GM12874 (cell line): ENCODE data around the gene IGFBP1.

ENCODE experiments used
- CTCF ChIP-seq: IDR thresholded peaks from 2 replicates; pipeline ENCODE4 v1.5.1; 2011; ENCODE audit warnings: low read depth, mild to moderate bottlenecking, control low read depth, low read length, moderate library complexity; ENCODE audit not compliant: insufficient read depth

The IGFBP1 gene

DNA sequence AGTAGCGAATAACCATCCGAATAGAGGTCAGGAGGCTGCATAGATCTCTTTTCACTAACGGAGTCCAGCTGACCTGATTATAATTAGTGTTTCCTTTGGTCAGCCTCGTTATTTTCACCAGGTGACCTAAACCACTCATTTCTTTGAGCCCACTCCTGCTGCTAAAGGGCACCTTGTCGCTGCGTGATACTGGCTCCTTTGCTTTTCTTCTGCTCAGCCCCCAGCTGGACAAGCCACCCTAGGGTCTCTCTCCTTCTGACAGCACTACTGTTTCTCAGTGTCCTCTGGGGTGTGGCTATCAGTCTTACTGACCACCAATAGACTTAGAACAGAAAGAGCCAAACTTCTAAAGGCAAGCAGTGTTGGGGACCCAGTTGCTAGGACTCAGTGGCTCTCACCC is 35.5 kb downstream of the IGFBP1 start:
- TF ChIP-seq CTCF = no peak

GRCh38 chr7:45924283-45924682 is 36.0 kb downstream of the IGFBP1 start:
- TF ChIP-seq CTCF = no peak

GRCh38 chr7:45927721-45928120 is 39.4 kb downstream of the IGFBP1 start:
- TF ChIP-seq CTCF = no peak

- no peak for TF ChIP-seq CTCF
Observed at GRCh38 chr7:45930967-45931366, 42.7 kb downstream of the IGFBP1 start.

DNA sequence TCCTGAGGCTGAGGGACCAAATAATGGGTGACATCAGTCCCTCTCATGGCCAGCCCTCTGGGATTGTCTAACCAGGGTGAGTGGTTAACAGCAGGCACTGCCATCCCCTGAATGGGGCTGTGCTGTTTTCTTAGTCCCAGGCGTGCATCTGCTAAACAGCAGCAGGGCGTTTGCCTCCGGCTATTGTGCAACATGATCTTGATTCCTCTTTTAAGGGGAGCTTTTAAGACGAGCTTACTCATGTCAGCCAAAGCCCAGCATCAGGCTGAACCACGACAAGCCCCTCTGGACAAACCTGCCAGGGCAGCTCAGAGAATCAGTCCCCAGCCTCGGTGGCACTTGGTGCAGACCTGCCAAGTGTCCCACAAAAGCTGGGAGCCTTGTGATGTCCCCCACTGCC is 49.0 kb downstream of the IGFBP1 start:
- TF ChIP-seq CTCF = no peak

DNA sequence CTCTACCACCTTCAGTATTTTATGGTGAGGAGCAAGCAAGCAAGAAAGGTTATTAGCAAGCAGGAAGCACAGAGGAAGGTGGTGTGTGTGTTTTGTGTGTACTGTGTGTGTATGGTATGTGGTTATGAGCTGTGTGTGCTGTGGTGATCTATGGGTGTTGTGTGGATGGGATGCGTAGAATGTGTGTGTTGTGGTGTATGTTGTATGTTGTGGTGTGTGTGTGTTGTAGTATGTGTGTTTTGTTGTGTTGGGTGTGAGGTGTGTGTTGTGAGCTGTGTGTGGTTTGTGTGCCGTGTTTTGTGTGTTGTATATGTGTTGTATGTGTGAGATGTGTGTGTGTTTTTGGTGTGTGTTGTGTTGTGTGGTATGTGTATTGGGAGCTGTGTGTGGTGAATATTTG is 49.6 kb downstream of the IGFBP1 start:
- TF ChIP-seq CTCF = no peak

DNA sequence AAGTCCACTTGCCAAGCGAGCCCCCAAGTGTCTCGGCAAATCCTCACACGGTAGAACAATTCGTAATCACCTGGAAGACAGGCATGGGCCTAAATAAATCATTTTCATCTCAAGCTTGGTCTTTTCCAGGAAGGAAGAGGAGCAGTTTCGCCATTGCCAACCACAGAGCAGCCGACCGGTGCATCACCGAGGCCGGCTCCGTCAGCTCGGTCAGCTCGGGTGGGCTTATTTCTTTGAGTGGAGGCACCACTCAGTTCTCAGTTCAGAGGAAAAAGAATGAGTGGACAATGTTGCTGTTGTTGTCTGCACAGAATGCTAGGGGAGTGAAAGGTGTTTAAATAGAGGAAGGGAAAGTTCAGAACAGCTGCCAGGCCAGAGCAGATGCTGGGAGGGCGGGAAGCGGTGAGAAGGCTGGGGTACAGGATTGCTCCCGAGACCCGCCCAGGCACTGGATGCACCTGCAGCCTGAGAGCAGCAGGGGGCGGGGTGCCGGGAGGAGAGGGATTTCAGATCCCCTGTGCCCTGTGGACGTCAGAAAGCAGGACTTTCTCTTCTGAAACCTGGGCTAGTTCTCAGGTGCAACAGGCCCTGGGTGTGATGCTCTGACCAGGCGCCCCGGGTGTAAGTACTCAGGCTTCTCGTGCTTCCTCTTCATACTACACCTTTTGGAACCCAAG is 50.5 kb downstream of the IGFBP1 start:
- TF ChIP-seq CTCF = no peak

GRCh38 chr7:45939574-45939973 is 51.3 kb downstream of the IGFBP1 start:
- no peak for TF ChIP-seq CTCF
